Measurements from ENCODE around the gene SQSTM1. TPM values are rescaled to one million over a fixed set of nuclear protein-coding genes. Genes with fewer than 3 reads are reported as not detected.

Gene SQSTM1
- polyA plus RNA-seq, 1 of the 3 experiments (the other 2 are of a cell fraction), result 181 TPM

- TF ChIP-seq, protein P1, sequence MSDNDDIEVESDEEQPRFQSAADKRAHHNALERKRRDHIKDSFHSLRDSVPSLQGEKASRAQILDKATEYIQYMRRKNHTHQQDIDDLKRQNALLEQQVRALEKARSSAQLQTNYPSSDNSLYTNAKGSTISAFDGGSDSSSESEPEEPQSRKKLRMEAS (IDR thresholded peaks at IDR 0.05; ENCODE audit: low read depth), result no peak
- TF ChIP-seq CHD2 (IDR thresholded peaks at IDR 0.05; ENCODE audit: low read length, partially characterized antibody) (no peak), FOSL2 (IDR thresholded peaks at IDR 0.05; ENCODE audit: borderline replicate concordance, low read depth) (no peak), NFIC (IDR thresholded peaks at IDR 0.05; ENCODE audit: borderline replicate concordance) (no peak), MXI1 (IDR thresholded peaks at IDR 0.05; ENCODE audit: low read depth, low read length) (no peak)
These were observed 5.0 kb upstream of the SQSTM1 start (continued) for GRCh38 chr5:179815491-179816249.

- H3K36me3 ChIP-seq (replicated peaks in 1 of 2; ENCODE audit: control insufficient read depth in 1 of 2, insufficient read depth in 2 of 2, low read length in 1 of 2), result peaks cover 5 to 15% of the 10 kb centered on the region in 2 experiments
- H3F3A ChIP-seq (replicated peaks; ENCODE audit: insufficient read depth), result peaks cover 10% of the 10 kb centered on the region
- WGBS (ENCODE audit: low lambda C conversion rate), result 94% methylated on average over 19 of the region's 23 CpGs
- H3K9me3 ChIP-seq, result no peaks in the 10 kb centered on the region
- peaks cover 12% of the 10 kb centered on the region for H3K79me2 ChIP-seq (ENCODE audit: insufficient read depth)
- no peak overlapping the region for H3K4me2 ChIP-seq
- ChIA-PET CTCF (no interaction called here), POLR2A (no interaction called here)
- DNase-seq, result no peak
- H2AFZ ChIP-seq (ENCODE audit: low read depth), result no peak overlapping the region
- no peaks in the 10 kb centered on the region for H3K27me3 ChIP-seq (ENCODE audit: insufficient read depth)
- H3K27ac ChIP-seq (ENCODE audit: low read depth in 2 of 2, low read length in 1 of 2), result no peak overlapping the region
- no peaks in the 10 kb centered on the region for H3K9me2 ChIP-seq
- no peak overlapping the region for H3K9ac ChIP-seq
- peaks cover 14 to 26% of the 10 kb centered on the region in 2 experiments; a peak in 3 of 4 replicates for H3K4me1 ChIP-seq (ENCODE audit: control insufficient read depth in 1 of 2, insufficient read depth in 2 of 2, low read depth in 1 of 2, low read length in 1 of 2)
- TF ChIP-seq FOSL2 (IDR thresholded peaks at IDR 0.05; ENCODE audit: borderline replicate concordance, low read depth) (no peak), EP300 (IDR thresholded peaks at IDR 0.05; ENCODE audit: borderline replicate concordance in 1 of 2, low read depth in 1 of 2, low read length in 1 of 2) (no peak), MXI1 (IDR thresholded peaks at IDR 0.05; ENCODE audit: low read depth, low read length) (no peak), JUND (IDR thresholded peaks at IDR 0.05) (no peak), TCF12 (IDR thresholded peaks at IDR 0.05) (no peak), ELF1 (IDR thresholded peaks at IDR 0.05) (no peak), TEAD4 (IDR thresholded peaks at IDR 0.05; ENCODE audit: borderline replicate concordance, insufficient read depth) (no peak), NFIC (IDR thresholded peaks at IDR 0.05; ENCODE audit: borderline replicate concordance) (no peak), EZH2phosphoT487 (IDR thresholded peaks at IDR 0.05; ENCODE audit: borderline replicate concordance, low read depth) (no peak), GATA2 (CRISPR knock-in tag; IDR thresholded peaks at IDR 0.05) (no peak), YY1 (IDR thresholded peaks at IDR 0.05; ENCODE audit: low read depth) (no peak), FOXM1 (IDR thresholded peaks at IDR 0.05; ENCODE audit: low read depth) (no peak), POLR2AphosphoS5 (IDR thresholded peaks at IDR 0.05; ENCODE audit: low read depth, low read length) (no peak), FOXJ3 (CRISPR knock-in tag; IDR thresholded peaks at IDR 0.05) (no peak), RAD21 (IDR thresholded peaks at IDR 0.05; ENCODE audit: low read length) (no peak), RFX5 (IDR thresholded peaks at IDR 0.05; ENCODE audit: low read length) (no peak), USF2 (IDR thresholded peaks at IDR 0.05; ENCODE audit: borderline replicate concordance, low read depth, low read length) (no peak)
- TF ChIP-seq, protein P2, sequence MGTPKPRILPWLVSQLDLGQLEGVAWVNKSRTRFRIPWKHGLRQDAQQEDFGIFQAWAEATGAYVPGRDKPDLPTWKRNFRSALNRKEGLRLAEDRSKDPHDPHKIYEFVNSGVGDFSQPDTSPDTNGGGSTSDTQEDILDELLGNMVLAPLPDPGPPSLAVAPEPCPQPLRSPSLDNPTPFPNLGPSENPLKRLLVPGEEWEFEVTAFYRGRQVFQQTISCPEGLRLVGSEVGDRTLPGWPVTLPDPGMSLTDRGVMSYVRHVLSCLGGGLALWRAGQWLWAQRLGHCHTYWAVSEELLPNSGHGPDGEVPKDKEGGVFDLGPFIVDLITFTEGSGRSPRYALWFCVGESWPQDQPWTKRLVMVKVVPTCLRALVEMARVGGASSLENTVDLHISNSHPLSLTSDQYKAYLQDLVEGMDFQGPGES (IDR thresholded peaks at IDR 0.05; ENCODE audit: low read depth, low read length), result no peak
- TF ChIP-seq, protein P1 (IDR thresholded peaks at IDR 0.05; ENCODE audit: low read depth), result no peak
- H3K4me3 ChIP-seq (ENCODE audit: low read depth in 2 of 2, low read length in 1 of 2), result no peak overlapping the region
- H4K20me1 ChIP-seq (ENCODE audit: insufficient read depth), result peaks cover 4% of the 10 kb centered on the region; the same call in 1 of the 2 replicates
These were observed 4.3 kb upstream of the SQSTM1 start for GRCh38 chr5:179816401-179816795.

Data from SK-N-SH (cell line).